ENCODE data around the gene LRRC75B.

The LRRC75B gene

DNA sequence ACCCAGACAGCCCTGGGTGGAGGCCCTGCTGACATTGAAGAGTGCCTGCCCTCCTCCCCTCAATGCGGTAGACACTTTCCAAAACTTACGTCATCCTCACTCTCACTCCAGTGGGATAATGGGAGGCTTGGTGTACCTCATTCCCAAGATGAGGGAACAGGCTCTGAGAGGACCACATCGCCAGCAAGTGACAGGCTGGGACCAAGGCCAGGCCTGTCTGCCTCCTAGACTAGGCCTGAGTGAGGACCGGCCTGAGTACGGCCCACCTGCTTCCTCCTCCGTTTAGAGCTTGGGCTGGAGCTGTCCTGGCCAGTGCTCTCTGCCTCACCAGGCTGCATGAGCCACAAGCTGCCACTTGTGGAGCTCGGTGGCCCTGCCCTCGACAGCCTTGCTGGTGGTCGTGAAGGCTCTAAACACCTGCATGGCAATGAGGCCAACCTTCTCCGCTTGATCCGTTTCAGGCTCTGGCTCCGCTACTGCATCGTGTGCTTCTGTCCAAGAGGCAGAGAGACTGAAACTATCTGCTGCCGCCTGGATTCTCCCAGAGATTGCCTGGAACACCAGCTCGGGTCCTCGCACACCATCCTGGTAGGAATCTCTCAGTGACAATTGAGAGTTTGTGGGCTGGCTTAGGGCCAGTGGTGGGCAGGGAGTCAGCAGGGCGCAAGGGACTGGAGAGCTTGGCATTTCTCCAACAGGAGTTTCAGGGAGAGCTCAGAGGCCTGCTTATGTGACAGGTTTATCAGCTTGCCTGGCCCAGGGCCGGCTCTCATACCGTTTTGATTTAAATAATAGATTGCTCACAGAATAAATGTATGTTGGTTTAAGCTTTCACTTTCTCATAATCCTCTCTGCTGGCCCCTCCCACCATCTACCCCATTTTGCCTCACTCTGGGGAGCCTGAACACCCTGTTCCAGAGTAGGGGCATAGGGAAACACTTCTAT lies 9.4 kb downstream of the LRRC75B start (continued):
- TF ChIP-seq, protein P1, sequence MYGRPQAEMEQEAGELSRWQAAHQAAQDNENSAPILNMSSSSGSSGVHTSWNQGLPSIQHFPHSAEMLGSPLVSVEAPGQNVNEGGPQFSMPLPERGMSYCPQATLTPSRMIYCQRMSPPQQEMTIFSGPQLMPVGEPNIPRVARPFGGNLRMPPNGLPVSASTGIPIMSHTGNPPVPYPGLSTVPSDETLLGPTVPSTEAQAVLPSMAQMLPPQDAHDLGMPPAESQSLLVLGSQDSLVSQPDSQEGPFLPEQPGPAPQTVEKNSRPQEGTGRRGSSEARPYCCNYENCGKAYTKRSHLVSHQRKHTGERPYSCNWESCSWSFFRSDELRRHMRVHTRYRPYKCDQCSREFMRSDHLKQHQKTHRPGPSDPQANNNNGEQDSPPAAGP (tag by site-specific recombination; IDR thresholded peaks at IDR 0.05), result peak; percentile 2; the same call in 1 of the 2 replicates
- TF ChIP-seq ZNF175 (tag by site-specific recombination; IDR thresholded peaks at IDR 0.05) (no peak), ZNF555 (tag by site-specific recombination; conservative IDR thresholded peaks at IDR 0.05) (no peak), IKZF3 (tag by site-specific recombination; IDR thresholded peaks at IDR 0.05) (peak; percentile 68; the same call in 1 of the 2 replicates), OSR2 (tag by site-specific recombination; IDR thresholded peaks at IDR 0.05) (peak; percentile 74; the same call in 1 of the 2 replicates), ZBTB20 (tag by site-specific recombination; IDR thresholded peaks at IDR 0.05) (0 out of 2 replicates have a peak, but pooled peaks have one; percentile 39), ZBTB48 (tag by site-specific recombination; IDR thresholded peaks at IDR 0.05) (peak; percentile 93), GLIS1 (tag by site-specific recombination; IDR thresholded peaks at IDR 0.05) (peak; percentile 74), ZNF146 (tag by site-specific recombination; IDR thresholded peaks at IDR 0.05) (no peak)
- TF ChIP-seq, protein P2, sequence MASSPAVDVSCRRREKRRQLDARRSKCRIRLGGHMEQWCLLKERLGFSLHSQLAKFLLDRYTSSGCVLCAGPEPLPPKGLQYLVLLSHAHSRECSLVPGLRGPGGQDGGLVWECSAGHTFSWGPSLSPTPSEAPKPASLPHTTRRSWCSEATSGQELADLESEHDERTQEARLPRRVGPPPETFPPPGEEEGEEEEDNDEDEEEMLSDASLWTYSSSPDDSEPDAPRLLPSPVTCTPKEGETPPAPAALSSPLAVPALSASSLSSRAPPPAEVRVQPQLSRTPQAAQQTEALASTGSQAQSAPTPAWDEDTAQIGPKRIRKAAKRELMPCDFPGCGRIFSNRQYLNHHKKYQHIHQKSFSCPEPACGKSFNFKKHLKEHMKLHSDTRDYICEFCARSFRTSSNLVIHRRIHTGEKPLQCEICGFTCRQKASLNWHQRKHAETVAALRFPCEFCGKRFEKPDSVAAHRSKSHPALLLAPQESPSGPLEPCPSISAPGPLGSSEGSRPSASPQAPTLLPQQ (tag by site-specific recombination; IDR thresholded peaks at IDR 0.05), result 0 out of 2 replicates have a peak, but pooled peaks have one; percentile 31

DNA sequence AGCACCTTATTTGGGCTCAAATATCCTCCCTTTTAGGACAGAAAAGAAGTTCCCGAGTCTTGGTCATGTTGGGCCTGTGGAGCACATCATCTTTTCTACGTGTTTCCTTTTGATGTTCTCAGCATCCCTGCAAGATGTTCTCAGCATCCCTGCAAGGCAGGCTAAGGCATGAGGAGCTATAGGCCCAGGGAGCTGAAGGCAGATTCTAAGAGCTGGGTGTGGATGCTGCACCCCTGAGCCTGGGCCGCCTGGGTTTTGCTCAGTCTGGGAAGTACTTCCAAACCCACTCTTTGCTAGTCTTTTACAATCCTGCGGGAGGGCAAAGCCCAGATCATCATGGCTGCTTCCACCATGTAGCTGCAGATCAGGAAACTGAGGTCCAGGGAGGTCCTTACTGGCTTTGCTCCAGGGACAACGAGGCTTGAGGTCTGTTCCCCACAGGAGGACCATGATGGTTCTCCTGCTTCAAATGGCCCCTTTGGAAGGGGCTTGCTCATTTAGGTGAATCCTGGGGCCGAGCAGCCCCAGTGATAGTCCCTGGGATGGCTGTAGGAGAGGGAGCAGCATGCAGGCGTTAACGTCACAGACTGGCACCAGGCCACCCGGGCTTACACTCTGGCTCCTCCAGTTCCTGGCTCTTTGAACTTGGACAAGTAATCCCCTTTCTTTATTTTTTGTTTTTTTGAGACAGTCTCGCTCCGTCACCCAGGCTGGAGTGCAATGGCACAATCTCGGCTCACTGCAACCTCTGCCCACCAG lies 10.6 kb downstream of the LRRC75B start:
- ChIA-PET POLR2A (no interaction called here), CTCF (no interaction called here)
- peaks cover 20% of the 10 kb centered on the region for H3K4me1 ChIP-seq (ENCODE audit: control insufficient read depth, insufficient read depth, low read length)
- no peaks in the 10 kb centered on the region for H3K9me3 ChIP-seq (ENCODE audit: control insufficient read depth, insufficient read depth, low read depth, low read length)
- TF ChIP-seq ZNF510 (tag by site-specific recombination; IDR thresholded peaks at IDR 0.05; ENCODE audit: insufficient replicate concordance), result no peak
- peak; percentile 42; the same call in 1 of the 2 replicates for TF ChIP-seq ZBTB17 (tag by site-specific recombination; IDR thresholded peaks at IDR 0.05)
- no peak overlapping the region for H3K4me3 ChIP-seq (ENCODE audit: low read depth, low read length)
- no peak overlapping the region for H3K27ac ChIP-seq (ENCODE audit: extremely low read depth, low read depth, low read length)
- H3K36me3 ChIP-seq (ENCODE audit: control insufficient read depth in 2 of 2, insufficient read depth in 1 of 2, low read length in 2 of 2), result peaks cover 0 to 17% of the 10 kb centered on the region in 2 experiments; a peak in 2 of 3 replicates

DNA sequence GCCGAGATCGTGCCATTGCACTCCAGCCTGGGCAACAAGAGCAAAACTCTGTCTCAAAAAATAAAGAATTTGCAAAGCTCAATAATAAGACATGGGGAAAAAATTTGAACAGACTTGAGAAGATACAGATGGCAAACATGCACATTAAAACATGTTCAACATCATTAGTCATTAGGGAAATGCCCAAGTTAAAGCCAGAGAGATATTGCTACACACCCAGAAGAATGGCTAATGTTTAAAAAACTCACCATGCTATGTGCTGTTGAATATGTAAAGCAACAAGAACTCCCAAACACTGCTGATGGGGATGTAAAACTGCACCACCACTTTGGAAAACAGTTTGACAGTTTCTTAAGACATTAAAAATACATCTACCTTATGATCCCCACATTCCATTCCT lies 12.6 kb downstream of the LRRC75B start:
- H3K27ac ChIP-seq (ENCODE audit: extremely low read depth, low read depth, low read length), result no peak overlapping the region
- POLR2A ChIA-PET, result no interaction called here
- TF ChIP-seq, protein P3, sequence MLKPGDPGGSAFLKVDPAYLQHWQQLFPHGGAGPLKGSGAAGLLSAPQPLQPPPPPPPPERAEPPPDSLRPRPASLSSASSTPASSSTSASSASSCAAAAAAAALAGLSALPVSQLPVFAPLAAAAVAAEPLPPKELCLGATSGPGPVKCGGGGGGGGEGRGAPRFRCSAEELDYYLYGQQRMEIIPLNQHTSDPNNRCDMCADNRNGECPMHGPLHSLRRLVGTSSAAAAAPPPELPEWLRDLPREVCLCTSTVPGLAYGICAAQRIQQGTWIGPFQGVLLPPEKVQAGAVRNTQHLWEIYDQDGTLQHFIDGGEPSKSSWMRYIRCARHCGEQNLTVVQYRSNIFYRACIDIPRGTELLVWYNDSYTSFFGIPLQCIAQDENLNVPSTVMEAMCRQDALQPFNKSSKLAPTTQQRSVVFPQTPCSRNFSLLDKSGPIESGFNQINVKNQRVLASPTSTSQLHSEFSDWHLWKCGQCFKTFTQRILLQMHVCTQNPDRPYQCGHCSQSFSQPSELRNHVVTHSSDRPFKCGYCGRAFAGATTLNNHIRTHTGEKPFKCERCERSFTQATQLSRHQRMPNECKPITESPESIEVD (tag by site-specific recombination; IDR thresholded peaks at IDR 0.05), result peak; percentile 58; the same call in 1 of the 2 replicates
- TF ChIP-seq ZNF776 (tag by site-specific recombination; IDR thresholded peaks at IDR 0.05; ENCODE audit: borderline replicate concordance), result no peak
- TF ChIP-seq, protein P4, sequence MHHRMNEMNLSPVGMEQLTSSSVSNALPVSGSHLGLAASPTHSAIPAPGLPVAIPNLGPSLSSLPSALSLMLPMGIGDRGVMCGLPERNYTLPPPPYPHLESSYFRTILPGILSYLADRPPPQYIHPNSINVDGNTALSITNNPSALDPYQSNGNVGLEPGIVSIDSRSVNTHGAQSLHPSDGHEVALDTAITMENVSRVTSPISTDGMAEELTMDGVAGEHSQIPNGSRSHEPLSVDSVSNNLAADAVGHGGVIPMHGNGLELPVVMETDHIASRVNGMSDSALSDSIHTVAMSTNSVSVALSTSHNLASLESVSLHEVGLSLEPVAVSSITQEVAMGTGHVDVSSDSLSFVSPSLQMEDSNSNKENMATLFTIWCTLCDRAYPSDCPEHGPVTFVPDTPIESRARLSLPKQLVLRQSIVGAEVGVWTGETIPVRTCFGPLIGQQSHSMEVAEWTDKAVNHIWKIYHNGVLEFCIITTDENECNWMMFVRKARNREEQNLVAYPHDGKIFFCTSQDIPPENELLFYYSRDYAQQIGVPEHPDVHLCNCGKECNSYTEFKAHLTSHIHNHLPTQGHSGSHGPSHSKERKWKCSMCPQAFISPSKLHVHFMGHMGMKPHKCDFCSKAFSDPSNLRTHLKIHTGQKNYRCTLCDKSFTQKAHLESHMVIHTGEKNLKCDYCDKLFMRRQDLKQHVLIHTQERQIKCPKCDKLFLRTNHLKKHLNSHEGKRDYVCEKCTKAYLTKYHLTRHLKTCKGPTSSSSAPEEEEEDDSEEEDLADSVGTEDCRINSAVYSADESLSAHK (tag by site-specific recombination; IDR thresholded peaks at IDR 0.05), result peak; percentile 30; the same call in 1 of the 2 replicates
- H3K4me3 ChIP-seq (ENCODE audit: low read depth, low read length), result no peak overlapping the region
- H3K36me3 ChIP-seq (ENCODE audit: control insufficient read depth in 2 of 2, insufficient read depth in 1 of 2, low read length in 2 of 2), result peaks cover 8% of the 10 kb centered on the region in 2 experiments; a peak in 2 of 3 replicates
- H3K4me1 ChIP-seq (ENCODE audit: control insufficient read depth, insufficient read depth, low read length), result peaks cover 20% of the 10 kb centered on the region
- no peaks in the 10 kb centered on the region for H3K9me3 ChIP-seq (ENCODE audit: control insufficient read depth, insufficient read depth, low read depth, low read length)
- CTCF ChIA-PET, result interaction anchor here (0.7 kb wide), 2 partner anchors 10 to 27 kb away, joined by 3 read pairs; no protein-coding TSS in a partner anchor

Data from HEK293 (cell line).